Dedifferentiated amniotic fluid mesenchymal stem cell (primary cell): Measurements from ENCODE around the gene NDUFA13.

Experiments used
- DNase-seq: peaks from one replicate; pipeline ENCODE4 v3.0.0-alpha.2; 2016; ENCODE audit errors: extremely low spot score

Gene NDUFA13

GRCh38 chr19:19507354-19507753 lies 8.7 kb upstream of the NDUFA13 start:
- DNase-seq = no peak

DNA sequence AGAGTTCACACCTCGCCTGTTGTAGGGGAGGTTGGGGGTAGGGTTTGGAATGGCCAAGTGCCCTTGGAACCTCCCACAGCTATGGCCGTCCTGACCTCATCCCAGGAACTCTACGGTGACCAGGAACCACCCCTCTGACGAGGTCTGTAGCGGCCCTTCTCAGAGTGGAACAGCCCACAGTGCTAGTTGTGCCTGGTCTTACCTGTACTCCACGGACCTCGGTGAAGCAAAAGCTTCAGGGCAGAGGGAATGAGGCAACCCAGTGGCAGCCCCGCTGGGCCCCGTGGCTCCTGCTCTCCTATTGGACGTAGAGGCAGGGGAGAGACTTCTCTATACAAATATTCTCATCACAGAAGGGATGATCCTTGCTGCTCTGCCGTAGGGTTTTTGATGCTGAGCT lies 7.8 kb upstream of the NDUFA13 start:
- DNase-seq = no peak

DNA sequence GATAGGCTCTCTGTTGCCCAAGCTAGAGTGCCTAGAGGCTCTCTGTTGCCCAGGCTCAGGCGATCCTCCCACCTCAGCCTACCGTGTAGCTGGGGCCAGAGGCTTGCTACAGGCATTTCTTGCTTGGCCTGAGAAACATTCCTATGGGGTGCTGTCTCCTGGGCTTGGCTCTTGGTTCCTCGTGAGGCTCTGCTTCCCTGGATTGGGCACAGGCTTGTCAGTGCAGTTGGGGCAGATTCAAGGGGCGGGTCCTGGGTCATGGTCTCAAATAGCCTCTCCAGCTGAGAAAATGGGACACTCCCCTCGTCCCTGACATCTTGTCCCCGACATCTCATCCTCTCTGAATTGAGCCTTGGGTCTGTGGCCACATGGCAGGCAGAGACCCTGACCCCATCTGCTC lies 5.6 kb upstream of the NDUFA13 start:
- DNase-seq = no peak

GRCh38 chr19:19513682-19514081 lies 2.3 kb upstream of the NDUFA13 start:
- DNase-seq = no peak

DNA sequence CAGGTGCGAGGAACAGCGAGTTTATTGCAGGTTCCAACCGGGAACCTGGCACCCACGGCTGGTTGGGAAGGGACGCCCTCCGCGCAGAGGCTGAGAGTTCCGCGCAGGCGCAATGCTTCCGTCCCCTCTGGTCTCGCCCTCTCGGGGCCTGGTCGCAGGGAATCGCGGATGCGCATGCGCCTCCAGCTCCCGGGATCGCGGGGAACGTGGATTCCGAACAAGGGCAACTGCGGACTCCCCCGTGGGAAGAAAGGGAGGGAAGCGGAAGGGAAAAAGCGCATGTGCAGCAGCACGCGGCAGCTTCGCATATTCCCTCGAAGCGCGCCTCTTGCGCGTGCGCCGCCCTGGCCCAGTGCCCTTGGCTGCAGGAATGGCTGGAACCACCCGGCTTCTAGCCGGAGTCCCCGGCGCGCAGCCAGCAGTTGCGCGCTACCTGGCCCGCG lies 1.8 kb upstream of the NDUFA13 start:
- no peak for DNase-seq

DNA sequence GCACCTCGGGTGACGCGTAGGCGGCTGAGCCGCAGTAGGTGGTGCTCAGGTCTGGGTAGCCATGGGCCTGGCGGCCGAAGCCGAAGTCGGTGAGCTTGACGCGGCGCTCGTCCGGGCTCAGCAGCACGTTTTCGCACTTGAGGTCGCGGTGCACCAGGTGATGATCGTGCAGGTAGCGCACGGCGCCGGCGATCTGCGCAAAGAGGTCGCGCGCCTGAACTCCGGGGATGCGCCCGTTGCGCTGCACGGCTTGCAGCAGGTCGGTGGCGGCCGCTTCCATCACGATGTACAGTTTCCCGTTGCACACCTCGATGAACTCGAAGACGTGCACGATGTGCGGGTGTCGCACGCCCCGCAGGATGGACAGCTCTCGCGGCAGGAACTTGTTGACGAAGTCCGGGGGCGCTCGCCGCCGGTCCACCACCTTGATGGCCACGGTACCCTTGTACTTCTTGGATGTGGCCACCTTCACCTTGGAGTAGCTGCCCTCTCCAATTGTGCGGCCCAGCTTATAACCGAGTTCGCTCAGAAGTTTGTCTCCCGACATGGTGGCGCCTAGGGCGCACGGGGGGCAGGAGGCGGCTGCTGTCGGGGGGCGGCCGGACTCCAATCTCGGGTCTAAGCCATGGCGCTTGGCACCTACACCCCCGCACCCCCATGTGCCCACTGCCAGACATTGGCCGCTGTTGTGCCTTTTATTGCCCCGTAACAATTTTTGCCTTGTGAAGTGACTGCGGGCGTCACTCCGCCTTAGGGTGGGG lies 964 bp upstream of the NDUFA13 start, which contains the start of gene TSSK6:
Gene TSSK6 (minus strand): TSS at position 668 of the 761 bp plus-strand sequence. CDS start 121 bp downstream, at position 547.
- no peak for DNase-seq

GRCh38 chr19:19517235-19517619 lies 1.2 kb downstream of the NDUFA13 start:
- DNase-seq = no peak

DNA sequence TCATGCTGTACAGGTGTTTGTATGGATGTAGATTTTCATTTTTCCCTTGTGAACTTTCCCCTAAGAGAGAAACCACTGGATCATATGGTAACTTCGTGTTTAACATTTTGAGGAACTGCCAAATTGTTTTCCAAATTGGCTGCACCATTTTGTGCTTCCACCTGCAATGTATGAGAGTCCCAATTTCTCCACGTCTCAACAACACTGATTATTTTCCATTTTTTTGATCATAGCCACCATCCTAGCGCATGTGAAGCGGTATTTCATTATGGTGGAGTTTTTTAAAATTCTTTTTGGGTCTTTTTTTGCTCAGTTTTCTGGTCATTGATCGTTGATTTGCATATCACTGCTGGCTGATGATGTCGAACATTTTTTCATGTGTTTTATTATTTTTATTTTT lies 5.0 kb downstream of the NDUFA13 start:
- DNase-seq = no peak

DNA sequence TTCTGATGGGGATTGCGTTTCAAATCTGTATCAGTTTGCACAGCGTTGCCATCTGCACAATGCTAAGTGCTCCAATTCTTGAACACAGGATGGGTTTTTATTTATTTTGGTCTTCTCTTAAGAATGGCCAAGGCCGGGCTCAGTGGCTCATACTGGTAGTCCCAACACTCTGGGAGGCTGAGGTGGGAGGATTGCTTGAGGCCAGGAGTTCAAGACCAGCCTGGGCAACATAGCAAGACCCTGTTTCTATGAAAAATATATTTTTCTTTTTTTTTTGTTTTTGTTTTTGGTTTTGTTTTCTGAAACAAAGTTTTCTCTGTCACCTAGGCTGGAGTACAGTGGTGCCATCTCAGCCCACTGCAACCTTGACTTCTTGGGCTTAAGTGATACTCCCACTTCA lies 7.2 kb downstream of the NDUFA13 start:
- no peak for DNase-seq

GRCh38 chr19:19524053-19524452 lies 8.0 kb downstream of the NDUFA13 start:
- no peak for DNase-seq

GRCh38 chr19:19525611-19526380 lies 9.8 kb downstream of the NDUFA13 start:
- no peak for DNase-seq

DNA sequence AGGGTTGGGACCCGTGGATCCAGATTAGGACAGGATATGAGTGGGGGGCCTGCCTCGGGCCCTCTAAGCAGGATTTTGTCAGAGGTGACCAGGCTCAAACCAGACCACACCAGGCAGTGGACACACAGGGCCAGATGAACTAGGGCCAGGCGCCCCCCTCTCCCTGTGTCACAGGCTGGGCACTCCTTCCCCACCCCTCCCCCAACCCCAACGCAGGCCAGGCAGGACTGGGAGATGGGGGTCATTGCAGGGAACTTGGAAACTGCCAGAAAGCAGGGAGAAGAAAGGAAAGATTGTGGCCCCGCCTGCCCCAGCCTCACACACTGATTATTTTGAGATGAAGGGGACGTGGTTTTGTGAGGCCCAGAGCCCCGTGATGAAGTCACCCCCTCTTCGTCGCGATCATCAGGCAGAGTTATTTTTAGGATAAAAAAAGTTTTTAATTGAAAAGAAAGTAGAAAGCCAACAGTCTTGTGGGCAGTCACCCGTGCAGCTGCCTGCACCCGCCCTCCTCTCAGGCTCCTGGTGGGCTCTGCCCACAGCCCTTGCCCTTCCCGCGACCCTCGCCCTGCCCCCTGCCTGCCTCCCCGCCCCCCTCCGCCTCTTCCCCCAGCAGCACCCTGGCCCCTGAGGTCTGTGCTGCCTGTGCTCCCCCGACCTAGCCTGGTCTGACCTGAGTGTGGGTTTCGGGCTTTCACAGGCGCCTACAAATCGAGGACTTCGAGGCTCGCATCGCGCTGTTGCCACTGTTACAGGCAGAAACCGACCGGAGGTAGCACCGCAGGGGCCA lies 10.8 kb downstream of the NDUFA13 start:
- DNase-seq = no peak

DNA sequence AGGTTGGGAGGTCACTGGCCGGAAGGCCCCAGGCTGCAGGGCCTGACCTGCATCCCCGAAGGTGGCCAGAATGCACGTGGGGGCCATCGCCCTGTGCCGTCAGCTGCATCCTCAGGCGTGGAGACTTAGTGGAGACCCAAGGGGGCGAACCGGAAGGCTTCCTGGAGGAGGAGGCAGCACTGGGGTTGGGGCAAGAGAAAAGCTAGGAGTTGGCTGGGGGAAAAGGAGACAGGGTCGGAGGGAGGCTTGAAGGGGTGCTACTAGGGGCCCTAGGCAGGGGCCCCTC lies 11.3 kb downstream of the NDUFA13 start:
- DNase-seq = no peak

DNA sequence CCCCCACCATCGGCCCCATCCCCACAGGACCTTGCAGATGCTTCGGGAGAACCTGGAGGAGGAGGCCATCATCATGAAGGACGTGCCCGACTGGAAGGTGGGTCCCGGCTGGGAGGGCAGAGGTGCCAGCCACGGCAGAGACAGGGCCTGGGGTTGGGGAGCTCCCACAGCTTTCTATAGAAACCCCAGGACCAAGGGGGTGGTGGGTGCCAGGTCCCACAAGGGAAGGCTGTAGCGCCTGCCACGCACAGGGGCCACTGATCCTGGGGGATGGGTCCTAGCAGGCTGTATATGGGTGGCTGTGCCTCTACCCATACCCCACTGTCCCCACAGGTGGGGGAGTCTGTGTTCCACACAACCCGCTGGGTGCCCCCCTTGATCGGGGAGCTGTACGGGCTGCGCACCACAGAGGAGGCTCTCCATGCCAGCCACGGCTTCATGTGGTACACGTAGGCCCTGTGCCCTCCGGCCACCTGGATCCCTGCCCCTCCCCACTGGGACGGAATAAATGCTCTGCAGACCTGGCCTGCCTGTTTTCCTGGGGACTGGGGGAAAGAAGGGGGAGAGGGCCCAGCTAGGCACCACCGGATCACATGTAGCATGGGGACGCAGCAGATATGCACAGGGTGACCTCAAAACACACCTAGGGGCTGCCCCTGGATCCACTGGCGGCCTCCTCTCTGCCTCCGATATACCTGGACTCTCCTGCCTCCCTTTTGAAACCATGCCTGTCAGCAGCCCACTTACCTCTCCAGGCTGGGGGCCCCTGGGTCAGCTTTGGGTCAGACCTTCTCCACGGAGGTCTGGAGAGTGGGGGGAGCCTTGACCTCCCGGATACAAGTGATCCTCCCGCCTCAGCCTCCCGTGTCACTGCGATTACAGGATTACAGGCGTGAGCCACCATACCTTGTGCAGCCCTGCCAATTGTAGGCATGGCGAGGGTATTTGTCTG lies 11.9 kb downstream of the NDUFA13 start:
- no peak for DNase-seq

DNA sequence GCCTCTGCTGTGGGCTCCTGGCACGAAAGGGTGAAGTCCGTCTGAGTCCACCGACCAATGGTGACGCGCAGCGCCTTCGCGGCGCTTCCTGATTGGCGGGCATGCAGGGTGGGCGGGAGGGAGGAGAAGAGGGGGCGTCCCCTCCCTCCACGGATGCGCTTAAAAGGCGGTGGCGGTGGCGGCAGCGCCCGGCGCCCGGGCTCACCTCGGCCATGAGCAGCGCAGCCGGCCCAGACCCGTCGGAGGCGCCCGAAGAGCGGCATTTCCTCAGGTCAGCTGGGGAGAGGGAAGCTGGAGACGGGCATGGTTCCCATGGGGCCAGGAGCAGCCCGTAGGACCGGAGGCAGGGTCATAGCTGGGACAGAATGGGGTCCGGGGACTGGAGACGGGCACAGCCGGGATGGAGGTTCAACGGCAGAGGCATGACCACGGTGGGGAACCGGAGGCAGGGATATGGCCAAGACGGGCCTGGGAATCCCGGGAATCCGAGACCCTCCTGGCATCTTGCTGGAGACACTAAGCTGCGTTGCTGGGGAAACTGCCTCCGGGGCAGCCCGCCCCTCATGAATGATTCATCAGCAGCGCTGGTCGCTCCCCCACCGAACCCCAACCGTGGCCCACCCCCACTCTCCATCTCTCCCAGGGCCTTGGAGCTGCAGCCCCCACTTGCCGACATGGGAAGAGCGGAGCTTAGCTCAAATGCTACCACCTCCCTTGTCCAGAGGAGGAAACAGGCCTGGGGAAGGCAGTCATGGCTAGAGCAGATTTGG lies 12.9 kb downstream of the NDUFA13 start, which contains the start of gene YJEFN3:
Gene YJEFN3 (plus strand): TSS at position 191 of the 770 bp plus-strand sequence. CDS start 22 bp downstream, at position 213.
- no peak for DNase-seq

DNA sequence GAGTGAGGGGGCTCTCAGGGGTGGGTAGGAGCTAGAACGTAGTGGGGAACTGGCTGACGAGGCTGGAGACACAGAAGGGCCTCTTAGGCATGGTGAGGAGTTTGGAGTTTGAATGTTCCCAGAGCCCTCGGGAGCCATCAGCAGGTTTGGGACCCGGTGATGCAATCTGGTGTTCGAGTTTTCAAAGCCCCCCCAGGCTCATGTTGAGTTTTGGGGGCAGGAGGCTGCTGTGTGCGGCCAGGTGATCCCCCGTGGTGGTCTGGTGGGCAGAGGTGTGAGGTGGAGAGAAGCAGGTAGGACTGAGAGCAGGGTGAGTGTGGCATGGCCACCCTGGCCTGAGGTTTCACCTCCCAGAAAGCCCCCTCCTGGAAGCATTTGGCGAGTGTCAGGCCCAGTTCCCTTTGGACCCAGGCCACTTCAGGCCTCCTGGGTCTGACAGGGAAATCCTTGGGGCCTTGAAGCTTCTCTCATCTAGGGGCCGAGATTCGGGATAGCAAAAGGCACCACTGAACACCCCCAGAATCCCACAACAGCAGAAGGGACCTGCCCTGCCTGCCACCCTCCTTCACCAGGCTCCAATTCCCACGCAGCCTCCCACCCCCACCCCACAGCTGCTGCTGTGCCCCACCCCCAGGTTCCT lies 13.9 kb downstream of the NDUFA13 start:
- no peak for DNase-seq

DNA sequence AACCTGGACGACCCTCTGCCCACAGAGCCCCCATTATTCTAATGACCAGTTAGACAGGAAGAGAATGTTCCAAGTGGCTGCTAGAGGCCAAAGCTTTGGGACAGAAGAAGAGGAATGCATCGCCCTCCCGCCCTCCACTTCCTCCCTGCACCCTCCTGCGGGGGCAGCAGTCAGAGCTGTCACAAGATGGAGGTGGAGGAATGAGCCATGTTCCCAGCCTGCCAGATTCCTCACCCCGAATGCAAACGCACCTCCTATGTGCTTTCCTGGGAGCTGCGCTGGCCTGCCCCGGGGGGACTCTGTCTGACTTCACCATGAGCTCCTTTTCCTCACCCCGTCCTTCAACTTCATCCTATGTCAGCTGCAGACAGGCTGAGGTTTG lies 14.4 kb downstream of the NDUFA13 start:
- DNase-seq = no peak

GRCh38 chr19:19530889-19531288 lies 14.9 kb downstream of the NDUFA13 start:
- no peak for DNase-seq

DNA sequence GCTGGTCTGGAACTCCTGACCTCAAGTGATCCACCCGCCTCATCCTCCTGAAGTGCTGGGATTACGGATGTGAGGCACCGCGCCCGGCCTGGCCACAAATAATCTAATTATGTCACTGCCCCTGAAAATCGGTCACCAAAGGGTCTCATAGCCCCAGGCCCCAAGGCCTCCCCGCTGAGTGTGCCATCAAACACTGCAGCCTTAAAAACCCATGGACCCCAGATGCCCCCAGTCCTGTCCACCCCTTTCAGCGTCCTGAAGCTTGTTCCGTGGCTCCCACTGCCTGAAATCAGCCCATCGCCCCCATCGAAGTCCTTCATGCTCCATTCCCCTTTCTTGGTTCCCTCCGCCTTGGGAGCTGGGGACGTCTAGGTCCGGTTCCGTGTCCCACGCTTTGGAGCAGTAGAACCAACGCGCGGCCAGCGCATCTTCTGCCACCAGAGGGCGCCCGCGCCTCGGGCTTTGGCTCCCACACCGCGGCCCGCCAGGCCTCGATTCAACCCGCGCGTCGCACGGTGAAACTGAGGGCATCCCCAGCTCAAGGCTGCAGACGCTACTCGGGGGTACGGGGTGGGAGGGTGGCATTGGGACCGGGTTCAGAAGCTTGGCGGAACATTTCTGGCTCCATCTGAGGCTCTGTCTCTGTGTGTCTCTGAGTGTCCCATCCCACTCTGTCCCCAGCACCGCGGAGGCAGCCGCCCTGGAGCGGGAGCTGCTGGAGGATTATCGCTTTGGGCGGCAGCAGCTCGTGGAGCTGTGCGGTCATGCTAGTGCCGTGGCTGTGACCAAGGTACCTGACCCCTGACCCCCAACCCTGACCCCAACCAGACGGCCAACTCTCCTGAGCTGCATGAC lies 16.2 kb downstream of the NDUFA13 start:
- DNase-seq = peak; percentile 40
